Right lobe of liver (tissue), 4 donors: ENCODE results near the gene PLOD3.

Source experiments
- POLR2A ChIP-seq: fragments of 450-650 bp; IDR thresholded peaks from one replicate; pipeline ENCODE4 v1.6.1; 2017; ENCODE audit warnings: antibody characterized with exemption, mild to moderate bottlenecking
- TF ChIP-seq, protein P1 (sequence below), 4 donors: fragments of 200-600 bp in 3 of 4; fragments of 450-650 bp in 1 of 4; IDR thresholded peaks; one replicate each; pipeline versions ENCODE4 v1.5.1 to v1.8.0; 2016 to 2022; ENCODE audit warnings: antibody characterized with exemption in 4 of 4, mild to moderate bottlenecking in 2 of 4
- donor health status: DM: no; HTN: no; CAD: no.
- donor health status: DM: no; HTN: no; CAD: no.
- donor health status: DM: no; HTN: yes; CAD: no.

DNA sequence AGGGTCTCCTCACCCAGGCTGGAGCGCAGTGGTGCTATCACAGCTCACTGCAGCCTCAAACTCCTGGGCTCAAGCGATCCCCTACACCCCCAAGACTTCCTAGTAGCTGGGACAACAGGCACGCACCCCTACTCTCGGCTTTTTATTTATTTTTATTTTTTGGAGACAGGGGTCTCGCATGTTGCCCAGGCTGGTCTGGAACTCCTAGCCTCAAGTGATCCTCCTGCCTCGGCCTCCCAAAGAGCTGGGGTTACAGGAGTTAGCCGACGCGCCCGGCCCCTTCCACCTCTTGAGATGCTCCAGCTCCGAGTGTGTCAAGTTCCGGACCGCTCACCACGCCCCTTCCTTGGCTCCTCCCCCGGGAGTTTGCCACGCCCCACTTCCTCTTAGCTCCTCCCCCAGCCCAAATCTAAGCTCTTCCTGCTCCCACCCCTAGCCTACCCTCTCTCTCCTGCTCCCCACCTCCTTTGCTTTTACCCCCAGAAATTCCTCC is 43.6 kb downstream of the PLOD3 start:
- TF ChIP-seq, protein P1, sequence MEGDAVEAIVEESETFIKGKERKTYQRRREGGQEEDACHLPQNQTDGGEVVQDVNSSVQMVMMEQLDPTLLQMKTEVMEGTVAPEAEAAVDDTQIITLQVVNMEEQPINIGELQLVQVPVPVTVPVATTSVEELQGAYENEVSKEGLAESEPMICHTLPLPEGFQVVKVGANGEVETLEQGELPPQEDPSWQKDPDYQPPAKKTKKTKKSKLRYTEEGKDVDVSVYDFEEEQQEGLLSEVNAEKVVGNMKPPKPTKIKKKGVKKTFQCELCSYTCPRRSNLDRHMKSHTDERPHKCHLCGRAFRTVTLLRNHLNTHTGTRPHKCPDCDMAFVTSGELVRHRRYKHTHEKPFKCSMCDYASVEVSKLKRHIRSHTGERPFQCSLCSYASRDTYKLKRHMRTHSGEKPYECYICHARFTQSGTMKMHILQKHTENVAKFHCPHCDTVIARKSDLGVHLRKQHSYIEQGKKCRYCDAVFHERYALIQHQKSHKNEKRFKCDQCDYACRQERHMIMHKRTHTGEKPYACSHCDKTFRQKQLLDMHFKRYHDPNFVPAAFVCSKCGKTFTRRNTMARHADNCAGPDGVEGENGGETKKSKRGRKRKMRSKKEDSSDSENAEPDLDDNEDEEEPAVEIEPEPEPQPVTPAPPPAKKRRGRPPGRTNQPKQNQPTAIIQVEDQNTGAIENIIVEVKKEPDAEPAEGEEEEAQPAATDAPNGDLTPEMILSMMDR (IDR thresholded peaks at IDR 0.05) = no peak
- TF ChIP-seq POLR2A = no peak
